NCI-H1436 treated with DMSO at 0.1 percent for 48 hours (cell line): ENCODE results near the gene PLA2G6.
"Not testable (repeated sequence)": the region's sequence is repeated elsewhere in the genome, so short reads cannot be mapped to it uniquely, and the experiment has no call there.

Source experiments
- DNase-seq: peaks from one replicate; lab custom pipeline; 2025; lab: John Stamatoyannopoulos, UW

The PLA2G6 gene

GRCh38 chr22:38191731-38192474 lies 10.3 kb upstream of the PLA2G6 start:
- no peak for DNase-seq

- DNase-seq, result no peak
These were observed 9.4 kb upstream of the PLA2G6 start for GRCh38 chr22:38191055-38191454.

DNA sequence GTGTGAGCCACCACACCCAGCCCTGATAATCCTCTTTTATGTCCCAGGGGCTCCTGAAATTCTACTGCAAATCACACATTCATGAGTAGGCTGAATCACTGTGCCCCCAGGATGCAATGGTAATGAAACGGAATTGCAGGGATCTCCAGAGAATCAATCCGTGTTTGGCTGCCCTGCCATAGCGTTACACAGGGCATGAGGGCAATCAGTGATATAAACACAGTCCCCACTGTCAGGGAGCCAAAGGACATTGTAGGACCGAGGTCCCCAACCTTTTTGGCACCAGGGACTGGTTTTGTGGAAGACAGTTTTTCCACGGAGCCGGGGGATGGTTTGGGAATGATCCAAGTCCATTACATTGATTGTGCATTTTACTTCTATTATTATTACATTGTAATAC lies 9.0 kb upstream of the PLA2G6 start:
- no peak for DNase-seq

- DNase-seq, result no peak
These were observed 7.5 kb upstream of the PLA2G6 start for GRCh38 chr22:38189104-38189503.

- DNase-seq, result no peak
These were observed 6.0 kb upstream of the PLA2G6 start for GRCh38 chr22:38187413-38188212.

GRCh38 chr22:38186429-38186828 lies 4.8 kb upstream of the PLA2G6 start:
- DNase-seq, result no peak

GRCh38 chr22:38184788-38185187 lies 3.2 kb upstream of the PLA2G6 start:
- DNase-seq, result no peak

DNA sequence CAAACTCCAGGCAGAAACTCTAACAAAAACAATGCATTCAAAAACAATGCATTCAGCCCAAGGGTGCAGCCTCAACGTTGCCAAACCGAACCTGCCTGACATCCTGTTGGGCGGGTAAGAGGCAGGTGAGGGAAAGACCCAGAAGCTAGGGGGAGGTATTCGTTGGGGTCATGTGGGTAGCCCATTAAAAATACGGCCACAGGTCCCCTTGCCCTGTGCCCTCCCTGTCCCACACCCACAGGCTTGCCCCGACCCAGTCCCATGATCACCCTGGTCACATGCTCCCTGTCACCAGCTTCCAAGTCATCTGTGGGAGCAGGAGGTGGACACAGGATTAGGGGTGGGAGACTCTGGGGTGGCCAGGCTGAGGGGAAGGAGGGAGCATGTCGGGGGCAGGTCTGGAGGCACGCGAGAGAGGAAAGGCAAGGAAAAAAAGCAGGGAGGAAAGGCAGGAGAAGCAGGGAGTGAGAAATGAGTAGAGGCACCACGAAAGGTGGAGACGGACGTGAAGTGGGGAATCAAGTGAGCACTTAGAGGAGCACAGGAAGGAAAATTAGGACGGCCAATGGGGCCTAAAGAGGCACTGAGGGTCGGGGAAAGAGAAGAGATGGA lies 683 bp downstream of the PLA2G6 start:
- no peak for DNase-seq

DNA sequence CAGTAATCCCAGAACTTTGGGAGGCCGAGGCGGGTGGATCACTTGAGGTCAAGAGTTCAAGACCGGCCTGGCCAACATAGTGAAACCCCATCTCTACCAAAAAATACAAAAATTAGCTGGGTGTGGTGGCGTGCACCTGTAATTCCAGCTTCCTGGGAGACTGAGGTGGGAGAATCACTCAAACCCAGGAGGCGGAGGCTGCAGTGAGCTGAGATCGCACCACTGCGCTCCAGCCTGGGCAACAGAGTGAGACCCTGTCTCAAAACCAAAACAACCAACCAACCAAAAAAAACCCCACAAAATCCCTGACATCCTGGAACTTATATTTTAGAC lies 3.1 kb downstream of the PLA2G6 start:
- DNase-seq, result not testable (repeated sequence)

DNA sequence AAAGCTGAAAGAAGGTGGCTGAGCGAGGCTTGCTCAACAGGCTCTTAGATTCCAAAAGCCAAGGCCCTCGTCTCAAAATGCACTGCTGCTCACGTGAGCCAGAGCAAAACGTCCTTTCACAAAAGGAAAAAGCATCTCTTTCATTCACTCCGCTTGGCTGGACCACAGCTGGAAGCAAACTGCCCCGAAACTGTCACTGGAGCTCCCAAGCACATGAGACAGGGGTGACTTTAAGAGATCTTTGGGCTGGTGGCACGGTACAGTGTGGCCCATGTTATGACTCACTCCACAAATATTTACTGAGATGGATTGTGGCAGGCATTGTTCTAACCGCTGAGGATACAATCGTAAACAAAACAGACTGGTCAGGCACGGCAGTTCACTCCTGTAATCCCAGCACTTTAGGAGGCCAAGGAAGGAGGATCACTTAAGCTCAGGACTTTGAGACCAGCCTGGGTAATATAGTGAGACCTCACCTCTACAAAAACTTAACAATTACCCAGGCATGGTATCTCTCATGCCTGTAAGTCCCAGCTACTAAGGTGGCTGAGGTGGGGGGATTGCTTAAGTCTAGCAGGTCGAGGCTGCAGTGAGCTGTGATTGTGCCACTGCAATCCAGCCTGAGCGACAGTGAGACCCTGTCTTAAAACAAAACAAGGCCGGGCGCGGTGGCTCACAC lies 3.6 kb downstream of the PLA2G6 start:
- no peak for DNase-seq

GRCh38 chr22:38177571-38177925 lies 4.1 kb downstream of the PLA2G6 start:
- DNase-seq, result not testable (repeated sequence)

- DNase-seq, result no peak
These were observed 4.6 kb downstream of the PLA2G6 start for GRCh38 chr22:38177044-38177443.

- DNase-seq, result no peak
These were observed 5.4 kb downstream of the PLA2G6 start for GRCh38 chr22:38176170-38176741.

DNA sequence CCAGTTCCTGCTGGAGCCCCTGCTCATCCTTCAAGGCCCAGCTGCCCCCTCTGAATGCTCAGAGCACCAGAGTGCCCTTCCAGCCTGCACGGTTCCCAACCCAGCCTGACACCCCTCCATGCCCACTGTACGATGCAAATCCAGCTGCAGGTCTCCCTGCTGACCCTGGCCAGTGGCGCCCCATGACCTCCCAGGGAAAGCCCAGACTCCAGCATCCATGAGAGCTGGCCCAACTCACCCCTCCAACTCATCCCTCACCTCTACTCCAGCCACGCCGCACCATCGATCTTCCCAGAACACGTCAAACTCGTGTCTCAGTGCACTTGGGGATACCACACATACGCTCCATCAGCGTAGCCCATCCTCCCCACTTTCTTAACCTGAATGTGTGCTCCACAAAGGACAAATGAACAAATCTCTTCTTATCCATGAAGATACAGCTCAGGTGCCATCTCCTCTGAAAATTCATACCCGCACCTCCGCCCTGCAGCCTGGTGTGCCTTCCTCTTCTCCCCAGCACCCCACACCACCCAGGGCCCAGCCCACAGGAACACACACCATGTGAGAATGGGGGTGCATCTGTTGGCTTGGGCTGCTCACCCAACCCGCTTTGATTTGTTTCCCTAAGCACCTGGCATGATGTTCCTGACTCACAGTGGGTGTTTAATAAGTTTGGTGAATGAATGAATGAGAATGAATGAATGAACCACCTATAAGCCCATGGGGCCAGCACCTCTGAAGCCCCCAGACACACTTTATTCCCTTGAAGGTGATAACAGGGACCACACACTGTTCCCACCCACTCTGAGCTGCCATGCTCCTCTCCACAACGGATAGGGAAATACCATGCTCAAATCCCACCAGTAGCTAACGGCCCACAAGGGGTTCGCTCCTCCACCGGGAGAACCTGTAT lies 6.2 kb downstream of the PLA2G6 start:
- no peak for DNase-seq

DNA sequence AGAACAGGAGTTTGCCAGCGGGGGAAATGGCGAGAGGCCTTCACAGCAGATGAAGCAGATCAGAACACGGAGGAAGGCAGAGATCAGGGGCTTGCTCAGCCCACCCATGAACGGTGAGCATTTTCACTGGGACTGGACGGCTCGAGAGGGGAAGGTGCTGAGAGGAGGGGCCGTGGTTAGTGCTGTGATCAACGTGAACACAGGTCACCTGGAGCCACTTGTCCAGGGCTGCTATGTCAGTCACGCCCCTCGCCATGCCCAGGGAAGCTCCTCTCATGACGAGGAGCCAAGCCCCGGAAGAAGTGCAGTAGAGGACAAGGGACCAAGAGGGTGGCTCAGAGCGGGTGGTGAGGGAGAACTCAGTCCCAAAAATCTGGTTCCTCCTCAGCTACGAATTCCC lies 7.0 kb downstream of the PLA2G6 start:
- no peak for DNase-seq

GRCh38 chr22:38173641-38173906 lies 8.1 kb downstream of the PLA2G6 start:
- no peak for DNase-seq

GRCh38 chr22:38172832-38173640 lies 8.6 kb downstream of the PLA2G6 start:
- DNase-seq, result no peak

GRCh38 chr22:38171927-38172831 lies 9.5 kb downstream of the PLA2G6 start:
- no peak for DNase-seq

DNA sequence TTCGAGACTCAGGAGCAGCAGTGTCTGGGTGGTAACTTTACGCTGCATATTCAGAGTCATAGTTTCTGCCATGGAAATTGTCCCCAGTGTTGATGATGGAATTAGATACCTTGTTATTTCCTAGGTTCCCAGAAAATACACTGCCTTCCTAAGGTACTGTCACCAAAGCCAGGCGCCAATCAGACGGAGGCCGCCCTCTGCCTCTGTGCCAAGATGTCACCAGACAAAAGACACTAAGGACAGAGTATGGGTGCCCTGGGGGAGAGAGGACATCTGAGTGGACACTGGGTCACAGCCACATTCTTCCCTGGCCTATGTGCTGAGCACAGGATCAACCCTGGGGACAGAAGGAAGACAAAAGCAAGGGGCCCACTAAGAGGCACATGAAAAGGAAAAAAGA lies 11.2 kb downstream of the PLA2G6 start:
- no peak for DNase-seq

DNA sequence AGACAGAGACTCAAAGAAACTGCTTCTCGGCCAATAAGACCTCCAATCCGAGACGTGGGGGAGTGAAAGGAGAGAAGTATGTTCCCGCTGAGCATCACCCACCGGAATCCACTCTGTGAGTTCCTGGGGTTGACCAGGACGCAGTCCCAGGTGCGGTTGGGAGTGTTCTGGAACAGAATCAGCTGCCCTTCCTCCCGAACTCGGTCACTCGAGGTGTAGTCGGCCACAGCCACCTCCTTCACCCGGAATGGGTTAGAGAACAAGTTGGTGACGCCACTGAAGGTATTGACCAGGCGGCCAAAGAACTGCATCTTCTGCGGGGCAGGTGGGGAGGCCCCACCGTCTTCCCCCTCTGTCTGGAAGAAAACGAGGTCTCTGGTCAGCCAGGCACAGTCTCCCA lies 12.5 kb downstream of the PLA2G6 start:
- DNase-seq, result no peak
